Esophagus squamous epithelium (tissue), 5 donors: ENCODE measurements around the gene SPTLC1. TPM values are rescaled to one million over a fixed set of nuclear protein-coding genes. Genes with fewer than 3 reads are reported as not detected.
"Not testable (repeated sequence)": the region's sequence is repeated elsewhere in the genome, so short reads cannot be mapped to it uniquely, and the experiment has no call there.

Experiments used
- DNase-seq: peaks from one replicate; lab custom pipeline; 2025; lab: John Stamatoyannopoulos, UW
- H3K27ac ChIP-seq, 4 donors: fragments of 200-600 bp; sonication (generic); one replicate each; pipeline ENCODE4 v1.5.1; 2016 to 2019; ENCODE audit warnings: mild to moderate bottlenecking in 1 of 4
- H3K27me3 ChIP-seq, 4 donors: fragments of 200-600 bp; sonication (generic); 1 replicate in 3 of 4; 2 replicates in 1 of 4; pipeline versions ENCODE4 v1.5.1 to v1.6.0; 2017 to 2021; ENCODE audit warnings: antibody characterized with exemption in 1 of 4
- H3K36me3 ChIP-seq, 3 donors: fragments of 200-600 bp; sonication (generic); one replicate each; pipeline ENCODE4 v1.5.1; 2016 to 2019
- H3K4me1 ChIP-seq, 3 donors: fragments of 200-600 bp; sonication (generic); one replicate each; pipeline ENCODE4 v1.5.1; 2017 to 2019
- H3K4me3 ChIP-seq, 4 donors: fragments of 200-600 bp; sonication (generic); 1 replicate in 3 of 4; 2 replicates in 1 of 4; pipeline ENCODE4 v1.5.1; 2016 to 2019; ENCODE audit warnings: mild to moderate bottlenecking in 2 of 4, moderate library complexity in 1 of 4
- H3K9me3 ChIP-seq, 3 donors: fragments of 200-600 bp; sonication (generic); one replicate each; pipeline ENCODE4 v1.5.1; 2016 to 2019
- CTCF ChIP-seq, 6 experiments: fragments of 450-650 bp in 4 of 6; fragments of 200-600 bp in 2 of 6; sonication (generic) in 2 of 6; IDR thresholded peaks; one replicate each; pipeline ENCODE4 v1.5.1; 2016 to 2019; ENCODE audit warnings: antibody characterized with exemption in 6 of 6, mild to moderate bottlenecking in 4 of 6, moderate library complexity in 4 of 6
- POLR2A ChIP-seq, 4 donors: fragments of 450-650 bp; IDR thresholded peaks; one replicate each; pipeline ENCODE4 v1.6.1; 2017; ENCODE audit warnings: antibody characterized with exemption in 4 of 4, mild to moderate bottlenecking in 4 of 4, moderate library complexity in 3 of 4
- whole genome bisulfite sequencing, 2 donors: methylation state at CpG; one replicate each; pipeline ENCODE4 v1.1.5; 2018; 5-methylcytosine and 5-hydroxymethylcytosine counted together
- intact Hi-C: fragments of 100-400 bp; cut with DNase I; formaldehyde crosslinking; loops from one replicate; pipeline ENCODE4 v1.15.0; 2022
- total RNA-seq, 4 donors: library from RNA; depleted of rRNA; stranded (reverse); fragments of >200 nt; gene quantifications; one replicate each; pipeline ENCODE4 v1.1.0, GENCODE V29; 2016
- donor health status: DM: yes; HTN: yes; CAD: no.

The SPTLC1 gene
- total RNA-seq, 4 donors from 2014 or later, result 91.4 to 107 (median 96.5) TPM

GRCh38 chr9:92133949-92134604 is 18.9 kb upstream of the SPTLC1 start:
- Histone ChIP-seq H3K36me3 (no peaks in the 10 kb centered on the region), H3K27me3 (peaks cover 0 to 25% (median 0%) of the 10 kb centered on the region in 4 donors), H3K9me3 (no peaks in the 10 kb centered on the region), H3K4me1 (peaks cover 0 to 18% (median 7%) of the 10 kb centered on the region in 3 donors), H3K27ac (peak overlapping the region in 2 of 4 donors; percentile 33 to 57), H3K4me3 (peak overlapping the region in 3 of 4 donors; percentile 10 to 42 (median 20))
- intact Hi-C loops, result no loop called here
- 0 to 17% methylated on average over 2 to 3 of the region's 19 CpGs for WGBS, 2 donors
- TF ChIP-seq POLR2A (IDR thresholded peaks at IDR 0.05), result no peak
- TF ChIP-seq CTCF (IDR thresholded peaks at IDR 0.05), result peak; percentile 73 to 96 (median 80)
- DNase-seq, result no peak

DNA sequence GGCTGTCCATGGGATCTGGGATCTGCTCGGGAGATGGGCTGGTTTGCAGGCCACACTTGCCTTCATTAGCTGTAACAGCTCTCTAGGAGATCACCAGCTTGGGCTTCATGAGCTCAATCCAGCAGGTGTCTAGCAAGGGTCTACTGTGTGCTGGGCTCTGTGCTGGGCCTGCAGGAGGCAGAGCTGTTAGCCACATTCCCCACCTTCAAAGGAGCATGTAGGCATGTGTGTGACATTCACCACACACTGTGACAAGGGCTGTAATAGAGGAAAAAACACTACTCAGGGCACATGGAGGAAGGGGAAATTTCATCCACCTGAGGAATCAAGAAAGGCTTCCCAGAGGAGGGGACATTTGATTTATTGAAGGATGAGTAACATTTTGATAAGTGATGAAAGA is 17.7 kb upstream of the SPTLC1 start:
- DNase-seq, H3K4me3 ChIP-seq, H3K36me3 ChIP-seq, H3K27ac ChIP-seq, H3K9me3 ChIP-seq, intact Hi-C loops: not testable (repeated sequence)
- peaks cover 0 to 25% (median 0%) of the 10 kb centered on the region in 4 donors for H3K27me3 ChIP-seq
- WGBS, 2 donors, result 100% methylated on average over 1 of the region's 1 CpG
- H3K4me1 ChIP-seq, result peaks cover 0 to 14% (median 7%) of the 10 kb centered on the region in 3 donors

- Histone ChIP-seq H3K4me3 (no peak overlapping the region), H3K27me3 (peaks cover 0 to 25% (median 0%) of the 10 kb centered on the region in 4 donors), H3K27ac (no peak overlapping the region), H3K4me1 (peaks cover 0 to 12% (median 7%) of the 10 kb centered on the region in 3 donors), H3K36me3 (no peaks in the 10 kb centered on the region), H3K9me3 (no peaks in the 10 kb centered on the region)
- DNase-seq, result no peak
- intact Hi-C loops, result no loop called here
- no CpG with 5 or more reads among the region's 1 CpG for WGBS, 2 donors
- TF ChIP-seq CTCF (IDR thresholded peaks at IDR 0.05) (no peak), POLR2A (IDR thresholded peaks at IDR 0.05) (no peak)
Observed at GRCh38 chr9:92132501-92132900, 17.3 kb upstream of the SPTLC1 start.

GRCh38 chr9:92122800-92123199 is 7.6 kb upstream of the SPTLC1 start:
- H3K4me1 ChIP-seq, result no peaks in the 10 kb centered on the region
- 58 to 61% methylated on average over 5 to 8 of the region's 8 CpGs for WGBS, 2 donors
- H3K27me3 ChIP-seq, result peaks cover 0 to 4% (median 0%) of the 10 kb centered on the region in 4 donors
- H3K4me3 ChIP-seq, result no peak overlapping the region
- no peak for DNase-seq
- no peaks in the 10 kb centered on the region for H3K9me3 ChIP-seq
- H3K36me3 ChIP-seq, result no peaks in the 10 kb centered on the region
- H3K27ac ChIP-seq, result no peak overlapping the region
- TF ChIP-seq POLR2A (IDR thresholded peaks at IDR 0.05) (no peak), CTCF (IDR thresholded peaks at IDR 0.05) (no peak)
- intact Hi-C loops, result no loop called here

- intact Hi-C loops, result no loop called here
- Histone ChIP-seq H3K9me3 (no peaks in the 10 kb centered on the region), H3K4me3 (no peak overlapping the region), H3K27me3 (peaks cover 0 to 4% (median 0%) of the 10 kb centered on the region in 4 donors), H3K4me1 (no peaks in the 10 kb centered on the region), H3K27ac (no peak overlapping the region), H3K36me3 (no peaks in the 10 kb centered on the region)
- DNase-seq, result no peak
- WGBS, 2 donors, result 81 to 95% methylated on average over 1 of the region's 1 CpG
- TF ChIP-seq POLR2A (IDR thresholded peaks at IDR 0.05) (no peak), CTCF (IDR thresholded peaks at IDR 0.05) (no peak)
Observed at GRCh38 chr9:92122061-92122460, 6.8 kb upstream of the SPTLC1 start.
